ENCODE measurements around the gene MPPED1.

Gene MPPED1

DNA sequence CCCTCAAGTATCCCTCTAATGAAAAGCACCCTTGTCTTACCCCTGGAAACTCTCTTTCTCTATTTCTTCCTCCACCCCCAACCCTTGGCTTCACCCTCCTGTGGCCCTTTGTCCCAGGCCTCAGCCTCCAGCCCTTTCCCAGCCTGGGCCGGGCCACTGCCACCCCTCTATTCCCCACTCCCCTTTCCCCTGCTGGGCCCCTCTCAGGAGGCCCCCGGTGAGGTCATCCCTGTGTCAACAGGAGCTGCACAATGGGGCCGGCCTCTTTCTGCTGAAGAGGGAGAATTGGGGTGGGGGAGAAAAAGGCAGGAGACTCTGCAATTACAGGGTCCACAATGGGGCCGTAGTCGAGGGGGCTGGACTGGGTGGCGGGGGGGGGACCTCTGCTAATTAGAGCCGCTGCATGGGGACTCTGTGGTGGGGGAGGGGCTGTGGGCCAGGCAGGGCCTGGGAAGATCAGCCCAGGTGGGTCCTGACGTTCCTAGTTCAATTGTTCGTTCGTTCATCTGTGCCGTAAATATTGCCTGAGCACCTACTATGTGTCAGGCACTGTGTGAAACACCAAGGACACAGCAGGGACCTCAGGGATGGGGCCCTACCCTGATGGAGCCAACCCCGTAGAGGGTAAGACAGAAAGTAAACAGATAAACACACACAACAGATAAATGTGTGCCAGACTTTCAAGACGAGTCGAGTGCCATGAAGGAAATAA lies 18.5 kb upstream of the MPPED1 start:
- no peak for DNase-seq

DNA sequence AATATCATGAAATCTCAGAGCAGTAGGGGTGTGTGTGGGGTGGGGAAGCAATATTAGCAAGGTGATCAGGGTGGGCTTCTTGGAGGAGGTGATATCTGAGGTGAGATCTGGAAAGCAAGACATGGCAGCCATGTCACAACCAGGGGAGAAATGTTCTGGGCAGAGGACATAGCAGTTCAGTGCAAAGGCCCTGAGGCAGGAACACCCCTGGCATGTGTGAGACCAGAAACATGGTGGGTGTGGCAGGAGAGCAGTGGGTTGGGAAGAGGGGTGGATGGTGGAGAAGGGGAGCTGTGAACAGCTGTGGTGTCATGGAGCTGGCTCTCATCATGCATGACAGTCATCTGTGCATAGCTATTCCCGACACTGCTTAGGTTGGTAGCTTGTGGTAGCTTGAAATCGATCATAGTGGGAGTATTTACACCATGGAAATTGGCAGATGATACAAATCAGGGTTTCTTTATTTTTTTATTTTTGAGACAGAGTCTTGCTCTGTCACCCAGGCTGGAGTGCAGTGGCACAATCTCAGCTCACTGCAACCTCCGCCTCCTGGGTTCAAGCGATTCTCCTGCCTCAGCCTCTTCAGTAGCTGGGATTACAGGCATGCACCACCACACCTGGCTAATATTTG lies 17.9 kb upstream of the MPPED1 start:
- DNase-seq: no peak

DNA sequence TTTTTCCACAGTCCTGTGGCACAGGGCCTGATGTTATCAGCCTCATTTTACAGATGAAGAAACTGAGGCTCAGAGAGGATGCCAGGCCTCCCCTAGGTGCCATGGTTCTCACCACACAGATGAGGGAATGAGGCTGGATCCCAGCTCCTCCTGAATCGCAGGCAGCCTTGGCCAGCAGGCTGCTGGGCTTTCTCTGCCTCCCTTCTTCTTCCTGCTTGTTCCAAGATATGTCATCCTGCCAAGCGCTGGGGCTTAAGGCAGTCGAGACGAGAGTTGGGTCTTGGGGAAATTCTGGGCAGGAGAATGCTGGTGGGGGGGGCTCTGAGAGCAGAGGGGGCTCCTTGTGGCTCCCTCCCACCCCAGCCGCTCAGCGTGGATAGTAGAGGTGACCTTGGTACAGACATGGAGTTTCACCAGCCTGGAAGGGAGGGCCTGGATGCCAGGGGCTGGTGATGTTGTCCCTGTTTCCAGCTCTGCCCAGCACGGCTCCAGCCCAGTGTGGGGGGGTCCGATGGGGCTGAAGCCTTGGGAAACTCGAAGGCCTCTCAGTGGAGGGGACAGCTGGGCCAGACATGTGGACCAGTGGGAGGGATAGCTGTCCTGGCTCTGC lies 16.6 kb upstream of the MPPED1 start:
- no peak for DNase-seq

DNA sequence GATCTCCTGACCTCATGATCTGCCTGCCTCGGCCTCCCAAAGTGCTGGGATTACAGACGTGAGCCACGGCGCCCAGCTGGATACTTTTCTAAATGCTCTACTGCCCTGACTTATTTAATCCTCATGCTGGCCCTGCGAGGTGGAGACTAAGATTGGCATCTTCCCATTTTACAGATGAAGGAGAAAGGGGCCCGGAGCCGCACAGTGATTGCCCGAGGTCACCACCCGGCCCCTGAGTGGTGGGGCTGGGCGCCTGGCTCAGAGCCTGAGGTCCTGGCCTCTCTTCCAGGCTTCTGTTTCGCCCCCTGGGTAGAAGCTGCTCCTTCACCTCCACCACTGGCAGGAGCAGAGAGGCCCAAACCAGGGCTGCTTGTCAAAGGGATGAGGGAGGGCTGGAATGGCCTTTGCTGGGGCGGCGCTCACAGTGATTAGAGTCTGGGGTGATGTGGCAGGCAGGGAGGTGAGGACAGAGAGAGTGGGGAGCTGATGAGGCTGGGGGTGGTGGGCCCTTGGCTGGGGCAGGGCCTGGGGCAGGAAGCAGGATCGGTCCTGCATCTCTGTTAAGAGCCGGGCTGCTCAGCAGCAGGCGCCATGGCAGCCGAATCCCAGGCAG lies 15.4 kb upstream of the MPPED1 start:
- no peak for DNase-seq

DNA sequence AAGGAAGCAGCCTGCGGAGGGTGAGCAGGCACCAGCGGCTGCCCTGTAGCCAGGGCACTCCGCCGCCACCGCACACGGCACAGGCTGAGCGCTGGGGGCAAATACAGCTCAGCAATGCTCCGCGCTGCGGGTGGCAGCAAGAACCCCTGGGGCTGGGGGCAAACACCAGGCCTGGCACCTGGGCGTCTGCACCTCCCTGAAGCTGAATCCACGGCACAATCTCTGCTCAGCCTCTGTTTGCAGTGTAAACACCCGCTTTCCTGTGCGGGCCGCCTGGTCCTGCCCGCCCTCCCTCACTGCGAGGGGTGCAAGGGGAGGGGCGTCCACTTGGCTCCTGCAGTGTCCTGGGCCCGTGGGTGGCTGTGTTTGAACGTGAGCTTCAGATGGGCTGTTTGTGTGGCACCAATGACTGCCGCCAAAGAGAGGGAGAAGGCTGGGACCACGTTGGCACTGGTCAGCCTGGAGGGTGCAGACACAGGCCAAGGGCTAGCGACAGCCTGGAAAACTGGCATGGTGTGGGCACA lies 14.8 kb upstream of the MPPED1 start:
- DNase-seq: no peak

DNA sequence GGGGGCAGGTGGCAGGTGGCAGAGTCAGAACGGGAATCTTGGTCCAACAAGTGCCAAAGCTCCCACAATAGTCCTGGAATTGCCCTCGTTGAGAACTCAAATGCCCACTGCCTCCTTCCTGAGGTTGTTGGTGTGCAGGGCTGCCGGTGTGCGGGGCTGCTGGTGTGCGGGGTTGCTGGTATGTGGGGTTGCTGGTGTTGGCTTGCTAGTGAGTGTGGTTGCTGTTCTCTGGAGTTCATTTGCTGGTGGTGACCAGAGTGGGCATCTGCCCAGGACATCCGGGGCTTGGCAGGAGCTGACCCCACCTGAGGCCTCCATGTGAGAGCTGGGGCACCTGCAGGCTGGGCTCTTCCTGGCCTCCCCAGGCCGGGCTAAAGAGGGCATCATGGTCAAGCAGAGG lies 14.0 kb upstream of the MPPED1 start:
- no peak for DNase-seq

DNA sequence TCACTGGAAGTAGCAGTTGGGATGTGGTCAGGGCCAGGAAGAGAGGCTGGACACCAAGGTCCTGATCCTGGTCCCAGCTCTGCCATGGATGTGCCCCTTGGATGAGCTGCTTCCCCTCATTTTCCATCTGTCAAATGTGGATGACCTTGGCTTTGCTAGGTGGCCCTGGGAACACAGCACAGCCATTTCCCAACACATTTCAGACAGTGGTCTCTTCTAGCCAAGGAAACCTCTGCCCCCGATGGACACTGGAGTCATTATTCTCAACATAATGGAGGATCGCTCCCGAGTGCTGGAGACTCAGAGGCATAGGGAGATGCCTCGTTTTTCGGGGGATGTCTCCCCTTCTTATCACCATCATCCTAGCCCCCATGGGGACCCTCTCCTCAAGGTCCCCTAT lies 13.6 kb upstream of the MPPED1 start:
- no peak for DNase-seq

DNA sequence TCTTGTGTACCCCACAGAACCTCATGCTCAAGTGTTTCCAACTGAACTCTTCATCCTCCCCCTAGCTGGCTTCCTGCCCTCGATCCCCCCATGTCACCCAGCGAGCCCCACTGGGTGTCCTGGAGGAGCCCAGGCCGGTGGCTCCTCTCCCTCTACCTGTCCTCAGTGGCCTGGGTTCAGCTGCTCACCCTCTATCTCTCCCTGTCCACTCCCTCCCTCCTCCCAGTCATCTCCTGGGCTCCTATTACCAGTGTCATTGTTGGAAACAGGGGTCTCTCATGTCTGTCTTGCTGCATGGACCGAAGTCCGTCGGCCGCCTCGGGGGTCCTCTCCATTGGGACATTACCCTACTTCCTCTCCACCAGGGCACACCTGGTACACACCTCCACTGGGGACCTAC lies 12.9 kb upstream of the MPPED1 start:
- no peak for DNase-seq

DNA sequence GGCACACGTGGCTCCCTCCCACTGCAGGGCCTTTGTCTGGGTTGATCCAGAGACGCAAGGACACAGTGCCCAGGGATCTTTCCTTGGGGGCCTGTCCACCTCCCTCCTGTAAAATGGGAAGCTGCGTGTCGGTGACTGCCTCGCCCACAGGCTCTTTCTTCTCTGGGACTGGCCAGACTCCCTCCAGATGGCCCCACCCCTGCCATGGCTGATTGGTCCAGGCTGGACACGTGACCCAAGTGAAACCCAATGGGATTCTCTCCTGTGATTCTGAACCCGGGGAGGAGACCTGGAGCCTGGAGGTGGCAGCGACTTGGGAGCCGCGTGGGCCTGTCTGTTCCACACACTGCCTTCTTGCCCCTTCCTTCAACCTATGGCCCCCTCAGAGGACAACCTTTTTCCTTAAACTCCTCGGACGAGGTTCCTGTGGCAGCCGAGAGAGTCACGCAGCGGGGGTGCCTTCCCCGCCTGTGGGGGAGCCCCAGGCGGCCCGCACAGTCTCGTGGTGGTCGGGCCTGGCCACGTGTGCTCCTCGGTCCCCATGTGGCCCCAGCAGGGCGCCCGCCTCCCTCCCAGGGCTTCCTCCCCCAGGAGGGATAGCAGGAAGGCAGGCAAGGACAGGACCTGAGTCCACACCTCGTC lies 12.4 kb upstream of the MPPED1 start:
- no peak for DNase-seq

DNA sequence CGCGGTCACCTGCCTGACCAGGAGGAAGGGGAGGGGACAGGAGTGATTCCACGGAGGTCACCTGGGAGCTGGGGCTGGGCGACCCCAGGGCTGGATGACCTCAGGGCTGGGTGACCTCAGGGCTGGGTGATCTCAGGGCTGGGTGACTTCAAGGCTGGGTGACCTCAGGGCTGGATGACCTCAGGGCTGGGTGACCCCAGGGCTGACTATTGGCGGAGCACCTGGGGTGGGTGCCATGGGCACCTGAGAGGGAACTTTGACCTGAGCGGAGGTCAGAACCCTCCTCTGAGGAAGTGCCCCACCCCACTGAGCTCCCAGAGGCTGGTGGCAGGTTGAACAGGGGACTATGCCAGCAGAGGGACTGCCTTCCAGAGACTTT lies 11.8 kb upstream of the MPPED1 start:
- DNase-seq: no peak

DNA sequence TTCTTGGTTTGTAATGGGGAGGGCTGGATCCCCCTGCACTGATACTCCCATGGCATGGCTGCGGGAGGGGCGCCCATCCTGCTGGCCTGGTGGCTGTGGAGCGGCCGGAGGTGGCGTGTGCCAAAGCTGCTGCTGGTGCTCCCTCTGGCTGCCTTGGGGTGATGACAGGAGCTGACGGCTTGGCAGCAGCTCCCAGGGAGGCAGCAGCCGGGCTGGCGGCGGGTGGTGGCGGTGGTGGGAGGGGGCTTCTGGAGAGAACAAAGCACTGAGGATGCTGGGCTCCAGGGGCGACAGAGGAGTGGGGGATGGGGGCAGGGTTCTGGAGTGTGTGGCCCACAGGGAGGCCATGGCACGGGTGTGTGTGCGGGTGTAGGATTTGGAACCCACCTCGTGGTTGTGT lies 11.4 kb upstream of the MPPED1 start:
- DNase-seq: no peak

DNA sequence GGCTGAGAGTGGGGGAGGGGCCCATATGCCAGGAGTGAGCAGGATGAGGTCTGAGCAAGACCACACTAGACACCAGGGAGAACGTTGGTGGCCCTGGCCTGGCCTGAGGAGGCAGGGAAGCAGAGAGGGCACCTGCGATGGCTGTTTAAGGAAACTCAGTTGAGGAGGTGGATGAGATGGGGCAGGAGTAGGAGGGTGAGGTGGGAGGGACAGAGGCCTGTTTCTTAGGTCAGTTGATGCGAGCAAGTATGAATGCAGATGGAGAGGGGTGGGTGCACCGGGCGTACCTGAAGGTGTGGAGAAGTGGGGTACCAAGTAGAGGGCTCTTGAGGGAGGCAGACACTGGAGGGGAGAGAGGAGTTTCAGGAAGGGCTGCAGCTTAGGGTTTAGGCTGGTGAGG lies 10.6 kb upstream of the MPPED1 start:
- DNase-seq: no peak

DNA sequence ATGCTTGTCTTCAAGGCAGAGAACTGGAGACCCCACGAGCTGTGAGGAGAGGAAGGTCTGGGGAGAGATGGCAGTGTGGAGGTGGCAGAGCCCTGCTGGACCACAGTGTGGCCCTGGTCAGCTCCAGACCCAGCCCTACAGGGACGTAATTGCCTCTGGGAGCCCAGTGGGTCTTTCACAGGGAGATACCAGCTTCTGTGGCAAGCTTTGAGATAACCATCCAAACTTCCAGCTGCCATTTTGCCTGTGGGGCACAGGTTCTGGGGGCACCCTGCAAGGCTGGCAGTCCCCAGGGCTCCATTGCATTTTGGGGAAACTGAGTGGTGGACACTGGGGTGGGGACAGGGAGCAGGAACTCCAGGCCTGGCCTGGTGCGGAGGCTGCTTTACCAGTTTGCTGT lies 10.2 kb upstream of the MPPED1 start:
- no peak for DNase-seq

DNA sequence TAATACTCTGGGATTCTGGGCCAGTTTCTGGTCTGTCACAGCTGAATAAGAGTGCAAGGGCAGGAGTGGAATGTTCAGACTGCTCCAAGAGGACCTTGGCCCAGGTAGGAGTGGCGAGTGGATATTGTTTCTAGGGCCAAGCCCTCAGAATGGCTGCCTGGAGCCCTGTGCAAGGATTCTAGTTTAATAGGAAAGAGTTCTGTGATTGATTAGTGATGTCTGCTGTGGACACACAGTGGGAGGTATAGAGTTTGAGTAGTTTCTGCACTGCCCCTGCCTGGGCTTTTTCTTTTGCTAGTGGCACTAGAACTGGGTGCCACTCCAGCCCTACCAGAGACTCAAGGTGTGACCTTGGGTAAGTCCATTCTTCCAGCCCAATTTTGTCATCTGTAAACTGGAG lies 9.7 kb upstream of the MPPED1 start:
- DNase-seq: no peak

DNA sequence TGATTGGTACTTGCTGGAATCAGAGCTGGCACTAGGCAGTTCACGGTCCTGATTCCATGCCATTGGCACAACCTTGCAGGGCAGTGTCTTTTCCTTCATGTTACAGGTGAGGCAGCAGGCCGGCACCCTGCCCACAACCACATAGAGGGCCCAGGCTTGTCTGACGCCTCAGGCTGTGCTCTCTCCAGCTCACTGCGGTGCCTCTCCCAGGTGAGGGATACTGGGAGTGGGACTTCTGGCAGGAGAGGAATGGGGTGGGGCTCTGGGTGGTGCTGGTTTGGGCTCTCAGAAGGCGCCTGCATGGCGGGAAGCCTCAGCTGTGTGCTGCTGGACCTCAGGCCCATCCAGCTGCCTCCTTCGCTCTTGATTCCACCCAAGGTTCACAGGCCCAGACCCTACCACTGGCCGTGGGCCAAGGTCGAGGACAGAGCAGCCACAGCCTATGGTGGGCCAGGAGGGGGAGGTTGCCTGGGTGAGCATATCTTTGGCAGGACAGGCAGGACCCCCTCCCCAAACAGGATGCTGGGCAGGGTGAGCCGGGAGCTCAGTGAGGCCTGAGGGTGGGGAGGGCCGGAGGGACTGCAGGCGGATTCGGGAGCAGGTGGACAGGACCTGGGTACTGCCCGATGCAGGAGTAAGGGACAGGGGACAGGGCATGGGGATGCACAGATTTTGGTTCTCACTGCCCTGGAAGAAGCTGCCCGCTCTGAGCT lies 7.0 kb upstream of the MPPED1 start:
- no peak for DNase-seq

DNA sequence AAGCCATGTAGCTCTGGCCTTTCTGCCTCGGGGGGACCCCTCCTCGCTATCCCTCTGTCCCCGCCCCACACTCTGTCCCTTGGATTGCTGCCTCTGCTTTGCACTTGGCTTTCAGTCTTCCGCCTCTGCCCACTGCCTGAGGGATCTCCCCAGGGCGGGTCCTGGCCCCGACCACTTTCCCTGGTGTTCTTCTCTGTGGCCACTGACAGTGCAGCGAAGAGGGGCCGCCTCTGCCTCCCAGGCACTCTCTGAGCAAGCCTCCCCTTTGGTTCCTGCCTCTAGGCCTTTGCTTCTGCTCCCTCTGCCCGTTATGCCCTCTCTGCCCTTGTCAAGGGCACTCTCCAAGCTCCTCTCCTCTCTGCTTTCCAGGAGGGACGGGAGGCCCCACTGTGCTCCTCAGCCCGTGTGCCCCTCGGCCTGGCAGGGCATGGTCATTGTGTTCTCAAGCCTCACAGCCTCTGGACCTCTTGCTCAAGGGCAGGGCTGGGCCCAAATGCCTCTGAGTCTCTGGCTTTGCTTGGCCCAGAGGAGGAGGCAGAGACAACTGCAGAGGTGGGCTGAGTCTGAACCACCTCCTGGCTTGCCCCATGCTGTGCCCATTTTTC lies 5.5 kb upstream of the MPPED1 start:
- DNase-seq: no peak

DNA sequence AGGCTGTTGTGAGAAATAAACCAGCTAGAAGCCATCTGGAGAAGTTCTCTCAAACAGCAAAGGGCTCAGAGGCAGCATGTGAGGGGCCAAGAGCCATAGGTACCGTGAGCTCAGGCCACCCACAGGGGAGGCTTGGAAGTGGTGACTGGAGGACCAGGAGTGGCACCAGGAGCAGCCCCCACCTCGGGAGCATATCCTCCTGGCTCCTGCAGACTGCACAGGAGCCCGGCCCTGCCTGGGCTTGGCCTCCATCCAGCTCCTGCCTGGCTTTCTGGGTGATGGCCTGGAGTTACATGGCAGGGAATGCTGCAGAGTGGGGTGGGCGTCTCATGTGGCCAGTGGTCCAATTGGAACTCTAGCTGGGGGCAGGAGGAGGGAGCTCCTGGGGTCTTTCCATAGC lies 4.2 kb upstream of the MPPED1 start:
- DNase-seq: no peak

DNA sequence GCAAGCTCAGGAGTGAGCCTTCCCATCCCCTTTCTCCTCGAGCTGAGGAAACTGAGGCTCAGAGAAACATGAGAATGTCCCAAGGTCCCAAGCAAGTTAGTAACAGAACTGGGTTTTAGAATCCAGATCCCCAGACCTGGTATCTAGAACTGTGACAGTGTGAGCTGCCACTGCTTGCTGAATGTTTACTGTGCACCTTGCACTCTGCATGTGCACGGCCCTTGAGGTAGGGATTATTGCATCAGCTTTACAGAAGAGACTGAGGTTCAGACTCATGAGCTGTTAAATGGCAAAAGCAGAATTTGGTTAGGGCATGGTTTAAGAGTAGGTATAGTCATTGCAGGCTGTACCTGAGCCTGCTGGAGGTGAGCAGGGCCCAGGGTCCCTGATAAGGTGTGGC lies 3.8 kb upstream of the MPPED1 start:
- no peak for DNase-seq

DNA sequence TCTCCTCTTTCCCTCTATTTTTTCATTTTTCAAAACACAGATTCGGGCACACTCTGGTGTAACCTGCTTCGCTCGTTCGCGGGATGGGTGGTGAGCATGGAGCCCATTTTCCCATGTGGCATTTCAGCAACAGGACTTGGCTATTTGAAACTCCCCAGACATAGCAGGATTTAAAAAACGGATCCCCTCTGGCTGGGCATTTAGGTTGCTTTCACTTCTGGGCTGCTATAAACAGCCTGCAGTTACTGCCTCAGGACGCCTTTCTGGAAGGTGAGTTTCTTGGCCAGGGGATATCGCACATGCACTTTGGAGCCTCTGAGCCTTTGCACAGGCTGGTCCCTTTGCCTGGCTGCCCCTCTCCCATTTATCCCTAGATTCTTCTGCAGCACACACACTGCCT lies 2.8 kb upstream of the MPPED1 start:
- no peak for DNase-seq

DNA sequence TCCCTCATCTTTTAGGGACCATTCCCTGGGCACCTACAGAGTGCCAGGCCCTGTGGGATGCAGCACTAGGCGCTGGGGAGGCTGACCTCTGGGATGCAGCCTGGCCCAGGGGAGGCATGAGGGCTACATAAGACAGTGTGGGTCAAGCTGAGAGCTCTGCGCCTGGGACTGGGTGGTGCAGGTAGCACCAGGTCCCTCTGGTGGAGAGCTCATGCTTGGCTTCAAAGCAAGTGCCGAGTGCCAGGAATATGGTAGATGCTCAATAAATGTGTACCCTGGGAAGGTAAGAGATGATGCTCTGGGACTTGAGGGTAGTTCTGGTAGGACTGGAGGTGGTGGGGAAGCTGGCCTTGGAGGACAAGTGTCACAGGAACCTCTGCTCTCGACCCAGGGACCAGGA lies 2.0 kb upstream of the MPPED1 start:
- DNase-seq: no peak

DNA sequence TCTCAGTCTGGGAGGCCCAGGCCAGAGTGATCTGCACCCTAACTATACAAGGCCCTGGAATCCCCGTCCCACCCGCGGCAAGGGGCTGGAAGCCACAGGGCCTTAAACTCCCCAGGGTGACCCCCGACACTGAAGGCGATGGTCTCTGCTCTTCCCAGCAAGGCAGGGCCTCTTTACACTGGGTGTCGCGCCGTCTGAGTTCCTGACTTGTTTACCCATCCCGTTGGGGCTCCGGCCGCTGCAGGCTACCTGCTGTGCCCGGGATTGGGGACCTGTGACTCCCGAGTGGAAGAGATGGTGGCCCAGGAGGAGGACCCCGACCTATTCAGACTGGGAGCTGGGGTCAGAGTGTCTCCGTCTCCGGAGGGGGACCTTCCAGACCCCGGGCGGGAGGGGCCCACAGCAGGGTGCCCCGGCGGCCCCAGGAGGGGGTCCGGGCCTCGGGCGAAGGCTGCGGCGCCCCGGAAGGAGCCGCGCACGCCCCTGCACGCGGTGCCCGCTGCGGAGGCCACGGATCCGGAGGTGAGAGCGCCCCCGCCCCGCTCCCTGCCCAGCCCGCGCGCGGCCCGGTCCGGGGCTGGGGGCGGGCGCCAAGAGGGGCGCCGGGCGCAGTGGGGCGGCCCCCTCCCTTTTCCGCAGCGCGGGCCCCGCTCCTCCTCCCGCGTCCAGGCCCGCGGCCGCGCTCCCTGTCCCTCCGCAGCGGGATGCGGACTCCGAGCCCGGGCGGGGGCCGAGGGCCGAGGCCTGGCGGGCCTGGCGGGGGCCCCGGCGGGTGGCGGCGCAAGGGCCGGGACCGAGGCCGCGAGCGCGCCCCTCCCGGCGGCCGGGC lies 560 bp upstream of the MPPED1 start:
- no peak for DNase-seq

All from stimulated activated CD4-positive, alpha-beta T cell treated with anti-CD3 and anti-CD28 coated beads, Interleukin-2, amount 100 ng/mL, for 48 hours (primary cell).